A673 (cell line): ENCODE measurements around the gene CDK13. TPM values are rescaled to one million over a fixed set of nuclear protein-coding genes. Genes with fewer than 3 reads are reported as not detected.
"Not testable (repeated sequence)": the region's sequence is repeated elsewhere in the genome, so short reads cannot be mapped to it uniquely, and the experiment has no call there.

Experiments
- BruUV-seq: library from RNA; stranded (reverse); fragments of 400-500 nt; replicated peaks from 2 replicates; lab custom pipeline; 2021; lab: Mats Ljungman, UMichigan
- CTCF ChIA-PET: fragments of 300-600 bp; sonication (Branson Sonifier 250); formaldehyde crosslinking; loops from one replicate; lab custom pipeline; 2022; ENCODE audit warnings: antibody characterized with exemption; lab: Charles Lee
- POLR2A ChIA-PET: fragments of 300-600 bp; sonication (Branson Sonifier 250); formaldehyde crosslinking; loops from one replicate; lab custom pipeline; 2022; ENCODE audit warnings: antibody characterized with exemption; ENCODE audit not compliant: low non-redundant PET; lab: Charles Lee
- DNase-seq: peaks from one replicate; pipeline ENCODE4 v3.0.0-alpha.2; 2015; ENCODE audit warnings: low spot score
- H3K27ac ChIP-seq: fragments of 200-600 bp; sonication (generic); 2 replicates; pipeline ENCODE4 v1.5.1; 2016; ENCODE audit warnings: mixed run types, low read depth, mild to moderate bottlenecking, mixed read lengths, antibody characterized with exemption, low read length; ENCODE audit not compliant: poor library complexity, severe bottlenecking
- H3K27me3 ChIP-seq: fragments of 200-600 bp; sonication (generic); replicated peaks from 2 replicates; pipeline ENCODE4 v1.6.1; 2017; ENCODE audit warnings: mixed run types, low read depth, mild to moderate bottlenecking, mixed read lengths, antibody characterized with exemption, low read length; ENCODE audit not compliant: insufficient read depth, poor library complexity
- H3K36me3 ChIP-seq: fragments of 200-600 bp; sonication (generic); 2 replicates; pipeline ENCODE4 v1.6.1; 2016; ENCODE audit warnings: mixed run types, mild to moderate bottlenecking, mixed read lengths, antibody characterized with exemption, low read length; ENCODE audit not compliant: insufficient read depth, poor library complexity, severe bottlenecking
- H3K4me1 ChIP-seq: fragments of 200-600 bp; sonication (generic); 2 replicates; pipeline ENCODE4 v1.6.1; 2017; ENCODE audit warnings: mixed run types, mild to moderate bottlenecking, mixed read lengths, antibody characterized with exemption, low read length; ENCODE audit not compliant: insufficient read depth, poor library complexity, severe bottlenecking
- H3K4me3 ChIP-seq: fragments of 200-600 bp; sonication (generic); 2 replicates; pipeline ENCODE4 v1.5.1; 2016; ENCODE audit warnings: low read depth, mixed run types, mild to moderate bottlenecking, mixed read lengths, low read length; ENCODE audit not compliant: poor library complexity, severe bottlenecking
- H3K9me3 ChIP-seq: fragments of 200-600 bp; sonication (generic); 2 replicates; pipeline ENCODE4 v1.6.1; 2016; ENCODE audit warnings: mixed run types, low read depth, mild to moderate bottlenecking, mixed read lengths, antibody characterized with exemption, low read length; ENCODE audit not compliant: poor library complexity, severe bottlenecking
- EZH2 ChIP-seq: fragments of 200-600 bp; sonication (generic); IDR thresholded peaks from 2 replicates; pipeline ENCODE4 v1.6.1; 2017; ENCODE audit warnings: borderline replicate concordance, low read depth, mild to moderate bottlenecking, mixed read lengths, antibody characterized with exemption, low read length; ENCODE audit not compliant: poor library complexity, severe bottlenecking
- intact Hi-C: fragments of 100-400 bp; cut with micrococcal nuclease; formaldehyde crosslinking; loops from one replicate; pipeline ENCODE4 v1.10.0; 2022; ENCODE audit not compliant: unreplicated experiment
- total RNA-seq: library from RNA; stranded (reverse); gene quantifications from 2 replicates; pipeline ENCODE4 v1.2.3, GENCODE V29; 2021
- TF ChIP-seq, protein P1 (sequence below): fragments of 300-800, 200-600 bp; sonication (generic); conservative IDR thresholded peaks from 2 replicates; pipeline ENCODE4 v1.5.1; 2017; ENCODE audit warnings: low read depth, mild to moderate bottlenecking, antibody characterized with exemption, low read length, moderate library complexity, mixed read lengths

The CDK13 gene
- total RNA-seq, 1 experiment from 2014 or later: 56.6 TPM

GRCh38 chr7:40135317-40135610 lies 185.2 kb downstream of the CDK13 start:
- CTCF ChIA-PET: no interaction called here
- BruUV-seq: no TSS peak
- H3K36me3 ChIP-seq: no peaks in the 10 kb centered on the region
- no peak overlapping the region for H3K27ac ChIP-seq
- no peaks in the 10 kb centered on the region for H3K9me3 ChIP-seq
- H3K4me1 ChIP-seq: peaks cover 9% of the 10 kb centered on the region
- intact Hi-C loops: loop anchor here (2.0 kb wide), 1 partner anchor 238 kb away; no protein-coding TSS in a partner anchor
- no peak for TF ChIP-seq EZH2
- TF ChIP-seq, protein P1, sequence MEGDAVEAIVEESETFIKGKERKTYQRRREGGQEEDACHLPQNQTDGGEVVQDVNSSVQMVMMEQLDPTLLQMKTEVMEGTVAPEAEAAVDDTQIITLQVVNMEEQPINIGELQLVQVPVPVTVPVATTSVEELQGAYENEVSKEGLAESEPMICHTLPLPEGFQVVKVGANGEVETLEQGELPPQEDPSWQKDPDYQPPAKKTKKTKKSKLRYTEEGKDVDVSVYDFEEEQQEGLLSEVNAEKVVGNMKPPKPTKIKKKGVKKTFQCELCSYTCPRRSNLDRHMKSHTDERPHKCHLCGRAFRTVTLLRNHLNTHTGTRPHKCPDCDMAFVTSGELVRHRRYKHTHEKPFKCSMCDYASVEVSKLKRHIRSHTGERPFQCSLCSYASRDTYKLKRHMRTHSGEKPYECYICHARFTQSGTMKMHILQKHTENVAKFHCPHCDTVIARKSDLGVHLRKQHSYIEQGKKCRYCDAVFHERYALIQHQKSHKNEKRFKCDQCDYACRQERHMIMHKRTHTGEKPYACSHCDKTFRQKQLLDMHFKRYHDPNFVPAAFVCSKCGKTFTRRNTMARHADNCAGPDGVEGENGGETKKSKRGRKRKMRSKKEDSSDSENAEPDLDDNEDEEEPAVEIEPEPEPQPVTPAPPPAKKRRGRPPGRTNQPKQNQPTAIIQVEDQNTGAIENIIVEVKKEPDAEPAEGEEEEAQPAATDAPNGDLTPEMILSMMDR: no peak
- H3K27me3 ChIP-seq: no peaks in the 10 kb centered on the region
- POLR2A ChIA-PET: interaction anchor here (0.6 kb wide), 1 partner anchor 181 kb away, joined by 3 read pairs; no protein-coding TSS in a partner anchor
- H3K4me3 ChIP-seq: peak overlapping the region; percentile 95
- no peak for DNase-seq

- Histone ChIP-seq H3K4me1 (peaks cover 9% of the 10 kb centered on the region), H3K27me3 (no peaks in the 10 kb centered on the region), H3K27ac (no peak overlapping the region), H3K4me3 (no peak overlapping the region), H3K9me3 (no peaks in the 10 kb centered on the region), H3K36me3 (no peaks in the 10 kb centered on the region)
- ChIA-PET POLR2A (no interaction called here), CTCF (no interaction called here)
- BruUV-seq: no TSS peak
- DNase-seq: no peak
- TF ChIP-seq, protein P1: no peak
- no peak for TF ChIP-seq EZH2
- intact Hi-C loops: no loop called here
These were observed 187.5 kb downstream of the CDK13 start for GRCh38 chr7:40137563-40137962.

GRCh38 chr7:40138973-40139372 lies 188.9 kb downstream of the CDK13 start:
- Histone ChIP-seq H3K36me3 (no peaks in the 10 kb centered on the region), H3K4me3 (no peak overlapping the region), H3K4me1 (no peaks in the 10 kb centered on the region), H3K27me3 (no peaks in the 10 kb centered on the region), H3K27ac (no peak overlapping the region), H3K9me3 (no peaks in the 10 kb centered on the region)
- intact Hi-C loops: no loop called here
- no peak for TF ChIP-seq EZH2
- TF ChIP-seq, protein P1: no peak
- DNase-seq: no peak
- ChIA-PET POLR2A (no interaction called here), CTCF (no interaction called here)
- BruUV-seq: no TSS peak

- CTCF ChIA-PET, POLR2A ChIA-PET, H3K4me3 ChIP-seq, H3K27ac ChIP-seq, intact Hi-C loops, BruUV-seq, H3K36me3 ChIP-seq, H3K27me3 ChIP-seq, DNase-seq, H3K4me1 ChIP-seq, H3K9me3 ChIP-seq: not testable (repeated sequence)
These were observed 189.8 kb downstream of the CDK13 start for GRCh38 chr7:40139891-40140290.

DNA sequence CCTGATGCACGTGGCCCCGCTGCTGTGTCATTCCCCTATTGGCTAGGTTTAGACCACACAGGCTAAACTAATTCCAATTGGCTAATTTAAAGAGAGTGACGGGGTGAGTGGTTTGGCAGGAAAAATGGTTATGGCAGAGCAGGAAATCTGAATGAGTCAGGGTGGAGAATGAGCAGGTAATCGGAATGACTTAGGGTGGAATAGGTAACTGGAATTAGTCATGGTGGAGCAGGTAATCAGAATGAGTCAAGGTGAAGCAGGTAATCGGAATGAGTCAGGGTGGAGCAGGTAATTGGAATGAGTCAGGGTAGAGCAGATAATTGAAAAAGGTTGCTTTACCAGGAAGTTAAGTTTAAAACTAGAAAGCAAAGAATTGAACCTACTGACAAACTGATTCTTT lies 191.9 kb downstream of the CDK13 start:
- DNase-seq, H3K27me3 ChIP-seq, intact Hi-C loops, H3K9me3 ChIP-seq, CTCF ChIA-PET, BruUV-seq, H3K4me3 ChIP-seq, POLR2A ChIA-PET, H3K4me1 ChIP-seq, H3K36me3 ChIP-seq, H3K27ac ChIP-seq: not testable (repeated sequence)
